ENCODE results near the gene ABCA3. TPM values are rescaled to one million over a fixed set of nuclear protein-coding genes. Genes with fewer than 3 reads are reported as not detected.
A peak's percentile ranks its signal among the peaks of the same experiment; 100 is the strongest.
"Not testable (repeated sequence)": the region's sequence is repeated elsewhere in the genome, so short reads cannot be mapped to it uniquely, and the experiment has no call there.

The ABCA3 gene
- total RNA-seq, 1 donor from 2014 or later: 3.1 TPM

GRCh38 chr16:2267913-2268666 is 72.4 kb downstream of the ABCA3 start, which contains the start of gene RNPS1:
Gene RNPS1, minus strand, starts transcription at chr16:2268126. Its CDS starts 3,483 bp downstream, at chr16:2264643.
- ChIA-PET CTCF (interaction anchor here (0.8 kb wide), 1 partner anchor 73 kb away, joined by 3 read pairs; no protein-coding TSS in a partner anchor), POLR2A (interaction anchor here (0.7 to 2.3 kb wide), 9 partner anchors 16 to 303 kb away, joined by 3 to 14 read pairs (median 4); partner anchors contain the start of genes ATP6V0C, ECI1, RPS2 and TBL3)
- H3K9me3 Mint-ChIP-seq: no peaks in the 10 kb centered on the region
- H3K27ac Mint-ChIP-seq: peak within 1 kb of the TSS; percentile 98
- DNase-seq (peak; percentile 98), ATAC-seq (ENCODE audit: low read depth) (peak; percentile 91)
- TF ChIP-seq CTCF (IDR thresholded peaks at IDR 0.05): no peak
- H3K36me3 Mint-ChIP-seq (ENCODE audit: low read depth): peaks cover 38% of the 10 kb centered on the region
- H3K27me3 Mint-ChIP-seq: no peaks in the 10 kb centered on the region
- intact Hi-C loops (cut with micrococcal nuclease): loop anchor here (1.0 to 5.0 kb wide), 8 partner anchors 17 to 656 kb away; partner anchors contain the start of genes ATP6V0C, CCNF, CRAMP1 and E4F1
- peak within 1 kb of the TSS; percentile 93 for H3K4me3 Mint-ChIP-seq
- peaks cover 43% of the 10 kb centered on the region for H3K4me1 Mint-ChIP-seq

GRCh38 chr16:2267505-2267912 is 73.0 kb downstream of the ABCA3 start:
- peak; percentile 59 for ATAC-seq (ENCODE audit: low read depth)
- peak overlapping the region; percentile 98 for H3K27ac Mint-ChIP-seq
- H3K4me1 Mint-ChIP-seq: peaks cover 43% of the 10 kb centered on the region
- H3K9me3 Mint-ChIP-seq, H3K27me3 Mint-ChIP-seq, CTCF ChIA-PET, DNase-seq: not testable (repeated sequence)
- POLR2A ChIA-PET: interaction anchor here (1.0 to 1.5 kb wide), 2 partner anchors 16 to 127 kb away, joined by 3 to 6 read pairs; partner anchors contain the start of gene ECI1
- peaks cover 44% of the 10 kb centered on the region for H3K36me3 Mint-ChIP-seq (ENCODE audit: low read depth)
- peak overlapping the region; percentile 93 for H3K4me3 Mint-ChIP-seq
- intact Hi-C loops (cut with micrococcal nuclease): loop anchor here (5.0 kb wide), 4 partner anchors 245 to 655 kb away; partner anchors contain the start of genes ATP6V0C, CRAMP1, IFT140 and RPS2

DNA sequence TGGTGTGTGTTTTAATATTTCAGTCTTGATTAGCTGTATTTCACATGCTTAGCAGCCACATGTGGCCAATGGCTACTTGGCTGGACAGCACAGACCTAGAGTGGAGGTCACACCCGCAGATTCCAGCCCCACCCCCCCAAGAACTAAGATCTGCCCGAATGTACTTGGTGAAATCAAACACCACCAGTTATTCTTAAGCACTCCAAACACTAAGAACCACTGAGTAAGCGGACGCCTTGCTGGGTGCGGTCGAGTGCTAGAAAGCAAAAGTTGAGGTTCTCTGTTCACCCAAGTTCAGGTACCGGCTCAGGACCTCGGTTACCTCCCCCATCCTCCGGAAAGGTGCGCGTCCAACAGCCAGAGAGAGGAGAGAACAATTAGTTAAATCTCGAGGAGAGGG is 73.6 kb downstream of the ABCA3 start:
- H3K4me3 Mint-ChIP-seq: peak overlapping the region; percentile 93
- not testable (repeated sequence) for H3K27me3 Mint-ChIP-seq; DNase-seq; ATAC-seq (ENCODE audit: low read depth); H3K9me3 Mint-ChIP-seq
- intact Hi-C loops (cut with micrococcal nuclease): loop anchor here (5.0 kb wide), 4 partner anchors 245 to 655 kb away; partner anchors contain the start of genes ATP6V0C, CRAMP1, IFT140 and RPS2
- H3K4me1 Mint-ChIP-seq: peaks cover 43% of the 10 kb centered on the region
- peak overlapping the region; percentile 77 for H3K27ac Mint-ChIP-seq
- POLR2A ChIA-PET: interaction anchor here (1.5 kb wide), 1 partner anchor 15 kb away, joined by 6 read pairs; the partner anchor contains the start of gene ECI1
- H3K36me3 Mint-ChIP-seq (ENCODE audit: low read depth): peaks cover 50% of the 10 kb centered on the region
- CTCF ChIA-PET: interaction anchor here (1.4 kb wide), 1 partner anchor 15 kb away, joined by 4 read pairs; the partner anchor contains the start of gene ECI1

DNA sequence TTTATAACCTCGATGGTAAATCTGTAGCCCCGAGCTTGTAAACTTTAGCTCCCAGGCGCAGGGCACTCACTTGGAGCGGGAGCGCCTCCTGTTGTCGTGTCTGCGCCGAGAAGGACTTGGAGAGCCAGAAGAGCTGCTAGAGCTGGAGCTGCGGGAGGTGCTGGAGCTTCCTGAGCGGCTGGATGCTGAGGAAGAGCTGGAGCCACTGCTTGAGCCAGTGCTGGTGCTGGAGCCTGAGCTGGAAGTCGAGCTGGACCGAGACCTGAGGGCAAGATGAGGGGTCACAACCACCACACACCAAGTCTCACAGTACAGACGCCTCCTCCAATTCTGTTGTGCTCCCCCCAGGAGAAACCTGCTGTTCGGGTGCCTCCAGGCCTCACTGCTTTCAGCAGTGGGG is 77.5 kb downstream of the ABCA3 start:
- ATAC-seq (ENCODE audit: low read depth); DNase-seq; H3K9me3 Mint-ChIP-seq; CTCF ChIA-PET; H3K27me3 Mint-ChIP-seq; intact Hi-C loops (cut with micrococcal nuclease); H3K27ac Mint-ChIP-seq; H3K4me3 Mint-ChIP-seq: not testable (repeated sequence)
- POLR2A ChIA-PET: interaction anchor here (0.7 to 1.9 kb wide), 3 partner anchors 11 to 58 kb away, joined by 3 to 6 read pairs (median 3); partner anchors contain the start of genes ECI1, MLST8 and PGP
- Mint-ChIP-seq H3K36me3 (ENCODE audit: low read depth) (peaks cover 77% of the 10 kb centered on the region), H3K4me1 (peaks cover 30% of the 10 kb centered on the region)

DNA sequence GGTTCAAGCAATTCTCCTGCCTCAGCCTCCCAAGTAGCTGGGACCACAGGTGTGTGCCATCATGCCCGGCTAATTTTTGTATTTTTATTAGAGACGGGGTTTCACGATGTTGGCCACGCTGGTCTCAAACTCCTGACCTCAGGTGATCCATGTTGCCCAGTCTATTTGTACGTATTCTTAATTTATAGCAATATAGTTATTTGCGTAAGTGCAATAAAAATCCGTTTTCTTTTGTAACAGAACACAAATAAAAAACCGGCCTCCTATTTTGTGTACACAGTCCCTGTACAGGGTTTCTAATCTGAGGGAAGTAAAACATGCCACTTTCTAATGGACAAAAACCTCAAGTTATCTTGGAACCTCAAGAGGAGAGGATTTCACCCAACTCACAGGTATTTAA is 80.3 kb downstream of the ABCA3 start:
- Mint-ChIP-seq H3K27me3 (no peaks in the 10 kb centered on the region), H3K27ac (no peak overlapping the region), H3K4me3 (no peak overlapping the region), H3K9me3 (no peaks in the 10 kb centered on the region), H3K36me3 (ENCODE audit: low read depth) (peaks cover 89% of the 10 kb centered on the region), H3K4me1 (peaks cover 17% of the 10 kb centered on the region)
- ChIA-PET POLR2A (no interaction called here), CTCF (no interaction called here)
- ATAC-seq (ENCODE audit: low read depth) (no peak), DNase-seq (no peak)
- intact Hi-C loops (cut with micrococcal nuclease): no loop called here
- no peak for TF ChIP-seq CTCF (IDR thresholded peaks at IDR 0.05)

- ATAC-seq (ENCODE audit: low read depth); CTCF ChIA-PET; H3K4me3 Mint-ChIP-seq; H3K27me3 Mint-ChIP-seq; H3K4me1 Mint-ChIP-seq; DNase-seq; H3K9me3 Mint-ChIP-seq; H3K27ac Mint-ChIP-seq: not testable (repeated sequence)
- POLR2A ChIA-PET: interaction anchor here (0.7 kb wide), 1 partner anchor 500 kb away, joined by 4 read pairs; no protein-coding TSS in a partner anchor
- intact Hi-C loops (cut with micrococcal nuclease): loop anchor here (10.0 kb wide), 1 partner anchor 394 kb away; no protein-coding TSS in a partner anchor
- H3K36me3 Mint-ChIP-seq (ENCODE audit: low read depth): peaks cover 86% of the 10 kb centered on the region
Observed at GRCh38 chr16:2258530-2258929, 82.0 kb downstream of the ABCA3 start.

Data from activated B cell treated with CpG ODN at 0.5 μM for 24 hours (primary cell).